MCF 10A (cell line): ENCODE results near the gene CCDC136. TPM values are rescaled to one million over a fixed set of nuclear protein-coding genes. Genes with fewer than 3 reads are reported as not detected.

Experiments
- BruUV-seq: library from RNA; stranded (reverse); fragments of 400-500 nt; replicated peaks from 2 replicates; lab custom pipeline; 2021; lab: Mats Ljungman, UMichigan
- CTCF ChIA-PET: fragments of 300-600 bp; sonication (Branson Sonifier 250); formaldehyde crosslinking; extraction: SDS; loops from one replicate; lab custom pipeline; 2021; ENCODE audit warnings: antibody characterized with exemption, inconsistent platforms; lab: Yijun Ruan, JAX
- POLR2A ChIA-PET: fragments of 300-600, 350-650 bp; sonication (Branson Sonifier 250); formaldehyde crosslinking; extraction: SDS; loops from one replicate; lab custom pipeline; 2020; ENCODE audit warnings: antibody characterized with exemption, inconsistent platforms; lab: Yijun Ruan, JAX
- DNase-seq: peaks from one replicate; pipeline ENCODE4 v3.0.0-alpha.2; 2018; ENCODE audit not compliant: unreplicated experiment
- H3K27ac Mint-ChIP-seq: one replicate; pipeline ENCODE4 v1.8.0; 2022; ENCODE audit warnings: mild to moderate bottlenecking, low read depth, mixed read lengths; ENCODE audit not compliant: unreplicated experiment
- H3K27me3 Mint-ChIP-seq: one replicate; pipeline ENCODE4 v1.8.0; 2022; ENCODE audit warnings: mixed read lengths; ENCODE audit not compliant: insufficient read depth, unreplicated experiment
- H3K36me3 Mint-ChIP-seq: one replicate; pipeline ENCODE4 v1.8.0; 2022; ENCODE audit warnings: mild to moderate bottlenecking, moderate library complexity, mixed read lengths; ENCODE audit not compliant: insufficient read depth, unreplicated experiment
- H3K4me1 Mint-ChIP-seq: one replicate; pipeline ENCODE4 v1.8.0; 2022; ENCODE audit warnings: mixed read lengths; ENCODE audit not compliant: insufficient read depth, unreplicated experiment
- H3K4me3 Mint-ChIP-seq: one replicate; pipeline ENCODE4 v1.8.0; 2022; ENCODE audit warnings: mild to moderate bottlenecking, moderate library complexity, mixed read lengths; ENCODE audit not compliant: unreplicated experiment
- H3K9me3 Mint-ChIP-seq: one replicate; pipeline ENCODE4 v1.8.0; 2022; ENCODE audit warnings: mixed read lengths; ENCODE audit not compliant: unreplicated experiment
- intact Hi-C: fragments of 100-400 bp; cut with micrococcal nuclease; formaldehyde crosslinking; loops from 2 replicates; pipeline ENCODE4 v1.14.1; 2022
- total RNA-seq: library from RNA; stranded (reverse); gene quantifications from 2 replicates; pipeline ENCODE4 v1.2.3, GENCODE V29; 2022
- TF ChIP-seq, protein P1 (sequence below): fragments of 200-600 bp; IDR thresholded peaks from one replicate; pipeline ENCODE4 v1.8.0; 2022; ENCODE audit warnings: antibody characterized with exemption, mild to moderate bottlenecking; ENCODE audit not compliant: unreplicated experiment

The CCDC136 gene
- total RNA-seq, 1 experiment from 2014 or later = 3.5 TPM

DNA sequence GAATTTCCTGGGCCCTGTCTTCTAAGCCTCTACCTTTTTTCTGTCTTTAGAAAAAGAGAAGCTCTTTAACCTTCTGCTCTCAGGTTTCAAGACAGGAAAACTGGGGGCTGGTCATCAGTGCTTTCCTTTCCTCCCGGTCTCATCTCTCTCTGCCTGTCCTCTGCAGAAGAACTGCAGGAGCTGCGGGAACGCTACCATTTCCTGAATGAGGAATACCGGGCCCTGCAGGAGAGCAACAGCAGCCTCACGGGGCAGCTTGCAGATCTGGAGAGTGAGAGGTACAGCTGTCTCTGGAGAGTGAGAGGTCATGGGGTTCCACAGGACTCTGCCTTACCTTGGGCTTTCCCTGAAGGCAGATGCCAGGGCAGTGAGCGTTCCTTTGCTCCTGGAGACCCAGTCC is 12.7 kb downstream of the CCDC136 start:
- ChIA-PET POLR2A (no interaction called here), CTCF (interaction anchor here (0.6 kb wide), 2 partner anchors 143 to 288 kb away, joined by 3 to 4 read pairs; no protein-coding TSS in a partner anchor)
- BruUV-seq = no TSS peak
- no peak overlapping the region for H3K4me3 Mint-ChIP-seq
- DNase-seq = no peak
- peaks cover 15% of the 10 kb centered on the region for H3K36me3 Mint-ChIP-seq
- H3K9me3 Mint-ChIP-seq = no peaks in the 10 kb centered on the region
- intact Hi-C loops = no loop called here
- H3K27ac Mint-ChIP-seq = no peak overlapping the region
- H3K27me3 Mint-ChIP-seq = no peaks in the 10 kb centered on the region
- TF ChIP-seq, protein P1, sequence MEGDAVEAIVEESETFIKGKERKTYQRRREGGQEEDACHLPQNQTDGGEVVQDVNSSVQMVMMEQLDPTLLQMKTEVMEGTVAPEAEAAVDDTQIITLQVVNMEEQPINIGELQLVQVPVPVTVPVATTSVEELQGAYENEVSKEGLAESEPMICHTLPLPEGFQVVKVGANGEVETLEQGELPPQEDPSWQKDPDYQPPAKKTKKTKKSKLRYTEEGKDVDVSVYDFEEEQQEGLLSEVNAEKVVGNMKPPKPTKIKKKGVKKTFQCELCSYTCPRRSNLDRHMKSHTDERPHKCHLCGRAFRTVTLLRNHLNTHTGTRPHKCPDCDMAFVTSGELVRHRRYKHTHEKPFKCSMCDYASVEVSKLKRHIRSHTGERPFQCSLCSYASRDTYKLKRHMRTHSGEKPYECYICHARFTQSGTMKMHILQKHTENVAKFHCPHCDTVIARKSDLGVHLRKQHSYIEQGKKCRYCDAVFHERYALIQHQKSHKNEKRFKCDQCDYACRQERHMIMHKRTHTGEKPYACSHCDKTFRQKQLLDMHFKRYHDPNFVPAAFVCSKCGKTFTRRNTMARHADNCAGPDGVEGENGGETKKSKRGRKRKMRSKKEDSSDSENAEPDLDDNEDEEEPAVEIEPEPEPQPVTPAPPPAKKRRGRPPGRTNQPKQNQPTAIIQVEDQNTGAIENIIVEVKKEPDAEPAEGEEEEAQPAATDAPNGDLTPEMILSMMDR = no peak
- no peaks in the 10 kb centered on the region for H3K4me1 Mint-ChIP-seq

DNA sequence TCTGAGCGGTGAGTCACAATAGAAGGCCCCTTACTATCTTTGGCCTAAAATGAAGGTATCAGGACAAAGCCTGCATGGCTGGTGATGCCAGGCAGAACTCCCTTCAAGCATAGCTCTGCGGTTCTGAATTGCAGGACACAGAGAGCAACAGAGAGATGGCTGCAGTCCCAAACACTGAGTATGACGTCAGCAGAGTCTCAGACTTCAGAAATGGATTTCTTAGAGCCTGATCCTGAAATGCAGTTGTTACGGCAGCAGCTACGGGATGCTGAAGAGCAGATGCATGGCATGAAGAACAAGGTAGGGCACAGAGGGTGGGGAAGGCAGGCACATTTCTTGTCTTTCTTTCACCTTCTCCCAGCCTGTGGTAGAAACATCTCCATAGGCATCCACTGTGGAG is 13.5 kb downstream of the CCDC136 start:
- TF ChIP-seq, protein P1 = no peak
- Mint-ChIP-seq H3K36me3 (peaks cover 16% of the 10 kb centered on the region), H3K4me3 (no peak overlapping the region), H3K27ac (no peak overlapping the region), H3K9me3 (no peaks in the 10 kb centered on the region), H3K4me1 (no peaks in the 10 kb centered on the region), H3K27me3 (no peaks in the 10 kb centered on the region)
- DNase-seq = no peak
- intact Hi-C loops = no loop called here
- ChIA-PET CTCF (no interaction called here), POLR2A (no interaction called here)
- no TSS peak for BruUV-seq

DNA sequence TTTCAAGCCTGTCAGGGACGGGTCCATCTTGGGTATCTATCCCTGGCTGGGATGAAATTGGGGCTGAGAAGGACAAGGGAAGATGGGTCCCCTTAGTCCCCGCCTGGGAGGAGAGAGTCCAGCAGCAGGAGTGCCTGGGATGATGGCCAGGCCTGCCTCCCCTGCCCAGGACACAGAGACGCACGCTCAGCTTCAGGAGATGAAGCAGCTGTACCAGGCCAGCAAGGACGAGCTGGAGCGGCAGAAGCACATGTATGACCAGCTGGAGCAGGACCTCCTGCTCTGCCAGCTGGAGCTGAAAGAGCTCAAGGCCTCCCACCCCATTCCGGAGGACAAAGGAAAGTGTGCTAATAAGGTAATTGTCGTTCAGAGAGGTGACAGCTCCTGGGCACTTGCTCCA is 15.4 kb downstream of the CCDC136 start:
- H3K9me3 Mint-ChIP-seq = no peaks in the 10 kb centered on the region
- intact Hi-C loops = no loop called here
- H3K27me3 Mint-ChIP-seq = no peaks in the 10 kb centered on the region
- H3K27ac Mint-ChIP-seq = no peak overlapping the region
- ChIA-PET POLR2A (no interaction called here), CTCF (no interaction called here)
- no peaks in the 10 kb centered on the region for H3K4me1 Mint-ChIP-seq
- BruUV-seq = no TSS peak
- TF ChIP-seq, protein P1 = no peak
- H3K4me3 Mint-ChIP-seq = no peak overlapping the region
- peaks cover 16% of the 10 kb centered on the region for H3K36me3 Mint-ChIP-seq
- DNase-seq = no peak

DNA sequence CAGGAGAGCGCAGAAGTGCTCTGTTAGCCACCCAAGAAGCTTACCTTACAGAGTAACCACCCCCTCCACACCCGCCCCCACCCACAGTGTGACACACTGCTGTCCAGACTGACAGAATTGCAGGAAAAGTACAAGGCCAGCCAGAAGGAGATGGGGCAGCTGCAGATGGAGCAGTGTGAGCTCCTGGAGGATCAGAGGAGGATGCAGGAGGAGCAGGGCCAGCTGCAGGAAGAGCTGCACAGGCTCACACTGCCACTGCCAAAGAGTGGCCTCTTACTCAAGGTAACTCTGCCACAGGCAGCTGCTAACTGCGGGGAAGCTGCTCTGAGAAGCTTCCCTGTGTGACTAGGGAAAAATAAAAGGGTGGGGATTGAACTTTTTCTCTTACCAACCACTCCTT is 17.6 kb downstream of the CCDC136 start:
- H3K4me3 Mint-ChIP-seq = no peak overlapping the region
- H3K27ac Mint-ChIP-seq = no peak overlapping the region
- TF ChIP-seq, protein P1 = no peak
- ChIA-PET CTCF (interaction anchor here (0.6 kb wide), 1 partner anchor 267 kb away, joined by 3 read pairs; no protein-coding TSS in a partner anchor), POLR2A (no interaction called here)
- no peak for DNase-seq
- BruUV-seq = no TSS peak
- peaks cover 16% of the 10 kb centered on the region for H3K36me3 Mint-ChIP-seq
- no peaks in the 10 kb centered on the region for H3K4me1 Mint-ChIP-seq
- H3K9me3 Mint-ChIP-seq = no peaks in the 10 kb centered on the region
- H3K27me3 Mint-ChIP-seq = peaks cover 2% of the 10 kb centered on the region
- intact Hi-C loops = no loop called here
